Fibroblast of upper back skin (primary cell): Measurements from ENCODE around the gene PGLYRP1.

Experiments used
- DNase-seq: peaks from one replicate; pipeline ENCODE4 v3.0.0-alpha.2; 2013

PGLYRP1 gene

DNA sequence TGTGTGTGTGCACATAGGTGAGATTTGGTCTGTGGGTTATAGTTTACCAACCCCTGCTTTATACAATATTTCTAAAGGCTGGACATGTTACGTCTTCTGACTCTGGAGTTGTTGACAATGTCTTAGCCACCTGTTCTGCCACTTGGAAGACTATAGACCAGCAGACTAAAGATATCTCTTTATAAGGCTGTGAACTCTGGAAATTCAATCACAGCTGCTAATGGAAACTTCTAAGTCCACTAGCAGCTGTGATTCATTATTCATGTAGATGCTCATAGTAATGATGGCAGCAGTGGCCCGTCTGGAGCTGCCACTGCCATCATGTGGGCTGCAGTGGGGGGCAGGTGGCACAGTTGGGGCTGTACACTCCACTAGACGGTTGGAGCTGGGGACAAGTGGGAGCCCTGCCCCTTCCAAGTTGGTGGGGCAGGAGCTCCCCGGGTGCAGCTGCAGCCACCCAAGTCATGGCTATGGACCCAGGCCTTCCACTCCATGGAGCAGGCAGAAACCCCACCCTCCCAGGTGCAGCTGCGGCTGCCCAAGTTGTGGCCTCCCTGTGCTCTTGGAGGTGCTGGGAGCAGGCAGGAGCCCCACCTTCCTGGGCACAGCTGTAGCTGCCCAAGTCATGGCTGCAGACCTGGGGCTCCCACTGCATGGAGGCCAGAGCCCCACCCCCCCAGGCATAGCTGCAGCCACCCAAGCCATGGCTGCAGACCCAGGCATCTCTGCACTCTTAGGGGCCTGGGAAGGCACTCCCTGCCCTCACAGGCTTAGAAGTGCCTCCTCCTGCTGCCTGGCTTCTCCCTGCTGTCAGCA is 9.1 kb upstream of the PGLYRP1 start:
- DNase-seq = no peak

DNA sequence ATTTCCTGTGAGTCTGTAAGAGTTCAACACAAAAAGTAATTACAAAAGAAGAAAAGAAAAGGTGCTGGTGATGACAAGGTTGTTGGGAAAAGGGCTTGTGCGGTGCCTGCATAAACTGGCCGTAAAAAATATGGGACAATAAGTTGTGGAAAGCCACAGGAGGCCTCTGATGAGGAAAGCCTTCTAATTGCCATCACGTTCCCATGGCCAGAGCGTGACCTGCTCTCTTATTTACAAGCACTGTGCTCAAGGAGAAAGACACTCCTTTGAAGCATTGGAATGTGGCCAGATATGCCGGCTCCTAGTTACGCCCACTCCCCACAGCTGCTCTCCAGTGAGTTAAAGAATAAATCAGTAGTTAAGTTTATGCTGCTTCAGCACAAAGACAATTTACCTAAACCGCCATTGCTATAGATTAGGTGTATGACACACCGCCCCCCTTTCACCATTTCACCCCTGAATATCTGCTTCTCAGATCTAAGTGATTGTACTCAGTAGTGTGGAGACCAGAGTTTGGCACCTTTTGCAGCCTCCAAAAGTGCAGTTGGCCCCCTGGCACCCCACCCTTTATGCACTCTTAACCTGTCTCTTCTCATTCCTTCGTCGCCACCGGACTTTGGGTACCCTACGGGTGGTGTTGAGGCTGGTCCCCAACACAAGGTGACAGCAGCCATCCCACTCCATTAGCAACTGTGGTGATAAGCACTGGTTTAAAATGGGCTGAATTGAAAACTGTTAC is 8.1 kb upstream of the PGLYRP1 start:
- no peak for DNase-seq

DNA sequence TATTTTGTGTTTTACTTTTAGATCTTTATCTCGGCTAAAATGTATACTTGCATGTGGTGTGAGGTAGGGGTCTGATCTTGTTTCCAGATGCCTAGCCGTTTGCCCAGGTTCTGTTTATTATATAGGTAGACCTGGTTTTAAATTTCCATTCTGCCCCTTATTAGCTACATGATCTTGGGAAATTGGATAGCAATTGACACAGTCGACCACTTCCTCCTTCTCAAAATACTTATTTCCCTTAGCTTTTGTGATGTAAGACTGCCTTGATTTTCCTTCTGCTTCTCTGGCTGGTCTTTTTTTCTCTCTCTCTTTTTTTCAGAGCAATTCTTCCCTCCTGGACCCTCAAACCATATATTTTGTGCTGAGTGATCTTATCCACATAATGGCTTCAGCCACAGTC is 3.0 kb upstream of the PGLYRP1 start:
- DNase-seq = no peak

DNA sequence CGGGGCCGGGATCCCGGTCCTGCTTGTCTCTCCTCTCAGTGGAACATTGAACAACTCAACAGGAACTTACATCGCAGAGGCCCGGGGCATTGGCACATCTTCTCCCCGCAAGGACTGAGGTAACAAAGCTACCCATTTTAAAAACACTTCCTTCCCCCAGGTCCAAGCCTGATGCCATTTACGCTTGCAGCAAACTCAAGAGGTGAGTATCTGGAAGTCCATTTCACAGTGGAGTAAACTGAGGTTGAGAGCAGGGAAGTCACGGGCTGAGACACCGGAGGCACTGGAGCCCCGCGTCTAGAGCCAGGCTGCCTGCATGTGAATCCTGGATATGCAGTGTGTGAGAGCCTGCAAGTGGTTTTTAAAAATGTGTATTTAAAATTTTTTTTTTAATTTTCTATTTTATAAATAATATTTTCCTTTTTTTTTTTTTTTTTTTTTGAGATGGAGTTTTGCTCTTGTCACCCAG is 492 bp upstream of the PGLYRP1 start:
- no peak for DNase-seq

DNA sequence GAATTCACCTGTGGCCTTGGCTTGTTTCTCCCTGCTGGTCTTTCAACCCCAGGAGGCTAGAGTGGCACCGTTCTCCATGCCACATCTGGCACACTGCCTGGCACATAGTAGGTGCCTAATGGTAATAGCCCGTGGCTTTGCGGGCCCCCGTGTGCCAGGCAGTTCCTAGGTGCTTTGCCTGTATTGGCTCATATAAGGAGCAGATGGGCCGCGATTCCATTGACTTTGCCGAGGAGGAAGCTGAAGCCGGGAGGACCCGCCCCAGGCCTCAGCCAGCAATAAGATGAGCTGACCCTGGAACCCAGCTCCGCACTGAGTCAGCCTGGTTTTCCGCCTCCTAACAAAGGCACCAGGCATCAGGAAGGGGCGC is 807 bp downstream of the PGLYRP1 start:
- no peak for DNase-seq

DNA sequence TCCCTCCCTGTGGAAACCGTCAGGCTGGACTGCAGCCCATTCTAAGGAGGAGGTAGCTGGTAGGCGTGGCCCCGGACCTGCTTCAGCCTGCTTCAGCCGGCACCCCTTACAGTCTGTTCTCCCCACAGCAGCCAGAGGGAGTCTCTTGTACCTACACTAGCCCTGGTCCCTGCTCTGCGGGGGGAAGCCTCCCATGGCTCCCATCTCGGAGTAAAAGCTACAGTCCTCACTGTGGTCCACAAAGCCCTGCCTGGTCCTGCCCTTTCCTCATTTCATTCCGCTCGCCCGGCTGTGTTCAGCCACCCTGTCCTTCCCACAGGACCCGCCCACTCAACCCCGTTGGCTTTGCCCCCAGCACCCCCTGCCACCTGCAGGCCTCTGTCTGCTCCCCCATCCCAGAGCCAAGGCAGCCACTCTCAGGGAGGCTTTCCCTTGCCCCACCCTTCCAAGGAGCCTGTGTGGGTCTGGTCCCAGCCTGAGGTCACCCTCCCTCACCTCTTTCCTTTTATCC is 1.3 kb downstream of the PGLYRP1 start:
- no peak for DNase-seq

DNA sequence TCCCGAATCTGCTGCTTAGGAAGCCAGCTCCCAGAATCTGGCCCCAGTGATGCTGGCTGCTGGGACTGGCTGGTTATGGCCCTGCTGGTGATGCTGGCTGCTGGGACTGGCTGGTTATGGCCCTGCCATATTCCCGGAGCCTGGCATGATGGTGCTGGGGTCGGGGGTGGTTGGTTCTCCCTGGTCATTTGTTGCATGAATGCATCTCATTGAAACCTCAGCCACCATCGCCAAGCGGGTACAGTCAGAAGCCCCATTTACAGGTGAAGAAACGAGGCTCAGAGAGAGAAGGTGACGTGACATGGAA is 2.1 kb downstream of the PGLYRP1 start:
- no peak for DNase-seq

DNA sequence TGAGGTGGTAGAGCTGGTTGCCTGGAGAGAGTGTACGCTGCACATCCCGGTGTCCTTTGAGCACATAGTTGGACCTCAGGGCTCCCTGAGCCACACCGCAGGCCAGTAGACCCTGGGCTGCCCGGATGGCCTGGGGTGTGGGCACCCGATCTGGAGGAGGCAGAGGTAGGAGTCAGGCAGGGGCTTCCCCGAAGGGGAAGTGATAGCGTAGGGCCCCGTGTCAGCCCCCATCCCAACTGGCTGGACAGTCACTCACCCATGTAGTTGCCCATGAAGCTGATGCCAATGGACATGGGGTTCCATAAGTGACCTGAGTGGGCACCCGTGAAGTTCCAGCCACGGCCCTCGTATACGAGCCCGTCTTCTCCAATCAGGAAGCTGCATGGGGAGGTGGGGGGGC is 3.6 kb downstream of the PGLYRP1 start:
- no peak for DNase-seq

DNA sequence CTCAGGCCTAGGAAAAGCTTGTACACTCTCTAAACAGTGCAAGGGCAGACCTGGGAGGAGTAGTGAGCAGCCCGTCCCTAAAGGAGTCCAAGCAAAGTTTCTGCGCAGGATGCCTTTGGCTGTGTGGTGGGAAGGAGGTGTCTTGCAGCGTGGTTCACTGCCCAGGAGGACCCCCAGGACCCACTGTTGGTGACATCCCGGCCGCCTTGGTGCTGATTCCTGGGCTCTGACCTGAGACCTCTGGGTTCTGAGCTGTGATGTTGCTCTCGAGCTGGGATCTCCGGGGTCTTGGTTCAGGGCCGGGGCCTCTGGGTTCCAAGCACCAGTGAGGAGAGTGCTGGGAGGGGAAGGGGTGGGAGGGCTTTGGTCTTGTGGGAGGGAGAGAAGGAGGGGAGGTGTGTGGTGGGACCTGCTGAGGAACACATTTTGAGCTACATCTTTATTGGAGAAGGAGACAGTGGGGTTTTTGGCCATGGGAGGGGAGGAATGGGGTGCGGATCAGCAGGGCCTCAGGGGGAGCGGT is 4.1 kb downstream of the PGLYRP1 start:
- no peak for DNase-seq

DNA sequence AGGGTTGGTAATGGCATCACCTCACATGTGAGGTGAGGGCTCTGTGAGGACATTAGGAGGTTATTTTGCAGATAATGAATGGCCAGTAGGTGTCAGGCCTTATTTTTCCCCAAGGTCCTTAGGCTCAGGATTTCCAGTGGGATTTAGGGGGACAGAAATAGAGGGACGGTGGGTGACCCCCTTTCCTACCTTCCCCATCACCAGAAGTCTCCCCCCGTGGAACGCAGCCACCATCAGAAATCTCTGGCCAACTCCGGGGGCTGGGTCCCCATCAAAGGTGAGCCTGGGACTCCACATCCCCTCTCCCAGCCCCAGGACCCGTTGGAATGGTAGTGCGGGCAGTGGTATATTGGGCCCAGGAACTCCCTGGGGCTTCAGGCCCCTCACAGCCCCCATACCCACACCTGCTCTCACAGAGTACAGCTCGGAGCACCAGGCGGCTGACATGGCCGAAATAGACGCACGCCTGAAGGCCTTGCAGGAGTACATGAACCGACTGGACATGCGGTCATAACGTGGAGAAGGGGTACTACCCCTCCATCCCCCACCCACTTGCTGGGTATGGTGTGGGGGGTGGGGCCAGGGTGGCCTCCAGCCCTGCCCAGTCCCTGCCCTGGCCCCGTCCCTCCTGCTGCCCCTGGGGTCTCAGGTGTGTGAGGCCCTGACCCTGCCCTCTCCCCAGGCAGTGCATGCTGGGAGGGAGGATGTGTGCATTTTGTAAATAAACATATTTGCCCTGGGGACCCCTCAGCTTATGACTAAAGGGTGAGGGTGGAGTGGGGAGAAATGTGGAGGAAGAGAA is 4.8 kb downstream of the PGLYRP1 start:
- no peak for DNase-seq

DNA sequence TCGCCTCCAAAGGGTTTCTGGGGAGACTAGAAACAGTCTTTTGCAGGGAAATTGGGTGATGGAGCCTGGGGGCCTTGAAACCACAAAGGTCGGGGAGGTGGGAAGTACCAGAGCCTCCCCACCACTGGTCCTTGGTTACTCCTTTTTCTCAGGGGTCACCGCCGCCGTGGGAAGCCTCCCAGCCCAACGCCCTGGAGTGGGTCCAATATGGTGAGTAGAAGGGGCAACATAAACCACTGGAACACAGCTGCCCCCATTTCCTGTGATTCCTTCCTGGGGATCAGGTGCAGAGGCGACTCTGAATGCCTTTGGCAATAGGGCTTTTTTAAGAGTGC is 5.8 kb downstream of the PGLYRP1 start:
- no peak for DNase-seq

DNA sequence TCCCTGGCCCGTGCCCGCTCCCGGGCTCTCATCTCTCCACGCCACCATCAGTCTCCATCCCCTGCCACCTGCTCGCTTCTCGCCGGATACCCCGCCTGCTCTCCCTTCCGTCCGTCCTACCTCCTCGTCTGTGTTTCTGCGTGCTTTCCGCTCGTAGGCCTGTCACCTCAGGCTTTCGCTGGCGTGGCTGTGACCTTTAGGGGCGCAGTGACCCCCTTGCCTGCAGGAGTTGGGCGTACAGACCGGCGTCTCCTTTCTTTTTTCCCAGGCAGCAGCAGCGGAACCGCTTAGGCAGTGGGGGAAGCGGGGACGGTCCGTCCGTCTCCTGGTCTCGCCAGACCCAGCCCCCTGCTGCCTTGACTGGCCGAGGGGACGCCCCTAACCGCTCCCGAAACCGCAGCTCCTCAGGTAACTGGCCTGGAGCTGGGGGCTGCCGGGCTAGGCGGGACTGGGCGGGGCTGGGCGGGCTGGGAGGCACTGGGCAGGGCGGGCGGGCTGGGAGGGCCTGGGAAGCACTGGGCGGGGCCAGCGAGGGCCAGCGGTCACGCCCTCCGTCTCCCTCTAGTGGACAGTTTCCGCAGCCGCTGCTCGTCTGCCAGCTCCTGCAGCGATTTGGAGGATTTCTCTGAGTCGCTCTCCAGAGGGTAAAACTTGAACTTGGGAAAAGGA is 6.3 kb downstream of the PGLYRP1 start:
- peak; percentile 68 for DNase-seq

DNA sequence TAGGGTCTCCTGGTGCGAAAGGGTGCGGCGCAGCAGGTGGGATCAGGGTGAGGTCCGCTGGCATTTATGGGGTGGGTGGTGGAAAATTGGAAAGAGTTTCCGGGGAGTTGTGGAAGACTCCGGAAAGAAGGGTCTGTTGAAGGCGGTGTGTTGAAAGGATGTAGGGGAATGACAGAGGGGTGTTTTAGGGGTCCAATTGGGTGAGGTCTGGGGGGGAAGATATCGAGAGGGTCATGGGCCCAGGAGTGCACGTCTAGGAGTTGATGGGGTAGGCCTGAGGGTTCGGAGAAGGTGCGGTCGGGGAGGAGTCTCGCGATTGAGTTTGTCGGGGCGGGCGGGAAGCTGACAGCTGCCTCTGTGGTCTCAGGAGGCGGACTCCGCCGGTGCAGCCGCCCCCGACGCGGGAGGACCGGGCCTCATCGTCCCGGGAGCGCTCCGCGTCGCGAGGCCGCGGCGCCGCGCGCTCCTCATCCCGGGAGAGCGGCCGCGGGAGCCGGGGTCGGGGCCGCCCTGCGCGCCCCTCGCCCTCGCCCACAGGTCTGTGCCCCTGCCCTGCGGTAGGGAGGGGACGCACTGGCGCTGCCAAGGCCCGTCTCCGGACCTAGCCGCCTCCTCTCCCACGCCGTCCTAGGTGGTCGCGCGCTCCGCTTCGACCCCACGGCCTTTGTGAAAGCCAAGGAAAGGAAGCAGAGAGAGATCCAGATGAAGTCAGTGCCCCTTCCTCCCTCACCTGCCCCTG is 7.0 kb downstream of the PGLYRP1 start:
- no peak for DNase-seq

DNA sequence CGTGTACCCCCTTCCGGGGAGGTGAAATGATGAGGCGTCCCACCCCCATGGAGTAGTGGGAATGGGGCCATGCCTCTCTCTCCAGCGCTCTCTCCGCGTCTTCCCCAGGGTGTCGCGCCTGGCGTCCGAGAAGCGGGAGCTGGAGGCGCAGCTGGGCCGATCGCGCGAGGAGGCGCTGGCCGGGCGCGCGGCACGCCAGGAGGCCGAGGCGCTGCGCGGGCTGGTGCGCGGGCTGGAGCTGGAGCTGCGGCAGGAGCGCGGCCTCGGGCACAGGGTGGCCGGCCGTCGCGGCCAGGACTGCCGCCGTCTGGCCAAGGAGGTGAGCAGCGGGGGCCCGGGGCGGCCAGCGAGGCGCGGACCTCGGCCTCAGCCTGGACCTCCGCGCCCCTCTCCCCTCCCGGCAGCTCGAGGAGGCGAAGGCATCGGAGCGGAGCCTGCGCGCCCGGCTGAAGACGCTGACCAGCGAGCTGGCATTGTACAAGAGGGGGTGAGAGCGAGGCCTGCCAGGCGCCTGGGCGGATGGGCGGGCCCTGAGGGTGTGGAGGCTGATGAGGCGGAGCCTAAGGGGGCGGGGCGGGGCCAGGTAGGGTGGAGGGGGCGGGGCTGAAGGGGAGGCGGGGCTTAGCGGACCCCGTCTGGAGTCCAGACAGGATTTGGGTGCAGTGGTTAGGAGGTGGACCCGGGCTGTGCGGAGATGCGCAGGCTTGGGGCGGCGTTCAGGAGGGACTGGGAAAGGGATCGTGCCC is 7.7 kb downstream of the PGLYRP1 start:
- DNase-seq = no peak

DNA sequence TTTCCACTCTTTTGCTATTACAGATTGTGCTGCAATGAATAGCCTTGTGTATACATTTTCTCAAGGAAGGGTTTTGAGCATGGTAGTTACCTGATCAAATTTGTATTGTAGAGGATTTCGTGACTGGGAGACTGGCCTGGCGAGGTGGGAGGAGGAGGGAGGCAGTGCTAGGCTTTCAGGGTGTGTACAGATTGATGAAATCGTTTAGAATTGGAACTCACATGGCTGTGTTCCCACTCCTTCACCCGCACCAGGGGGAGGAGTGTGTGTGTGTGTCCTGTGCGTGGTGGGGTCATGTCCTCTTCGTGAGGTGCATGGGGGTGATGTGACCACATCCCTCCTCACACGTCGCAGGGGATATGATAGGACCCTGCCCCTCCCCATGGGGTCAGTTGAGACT is 8.3 kb downstream of the PGLYRP1 start:
- DNase-seq = no peak

DNA sequence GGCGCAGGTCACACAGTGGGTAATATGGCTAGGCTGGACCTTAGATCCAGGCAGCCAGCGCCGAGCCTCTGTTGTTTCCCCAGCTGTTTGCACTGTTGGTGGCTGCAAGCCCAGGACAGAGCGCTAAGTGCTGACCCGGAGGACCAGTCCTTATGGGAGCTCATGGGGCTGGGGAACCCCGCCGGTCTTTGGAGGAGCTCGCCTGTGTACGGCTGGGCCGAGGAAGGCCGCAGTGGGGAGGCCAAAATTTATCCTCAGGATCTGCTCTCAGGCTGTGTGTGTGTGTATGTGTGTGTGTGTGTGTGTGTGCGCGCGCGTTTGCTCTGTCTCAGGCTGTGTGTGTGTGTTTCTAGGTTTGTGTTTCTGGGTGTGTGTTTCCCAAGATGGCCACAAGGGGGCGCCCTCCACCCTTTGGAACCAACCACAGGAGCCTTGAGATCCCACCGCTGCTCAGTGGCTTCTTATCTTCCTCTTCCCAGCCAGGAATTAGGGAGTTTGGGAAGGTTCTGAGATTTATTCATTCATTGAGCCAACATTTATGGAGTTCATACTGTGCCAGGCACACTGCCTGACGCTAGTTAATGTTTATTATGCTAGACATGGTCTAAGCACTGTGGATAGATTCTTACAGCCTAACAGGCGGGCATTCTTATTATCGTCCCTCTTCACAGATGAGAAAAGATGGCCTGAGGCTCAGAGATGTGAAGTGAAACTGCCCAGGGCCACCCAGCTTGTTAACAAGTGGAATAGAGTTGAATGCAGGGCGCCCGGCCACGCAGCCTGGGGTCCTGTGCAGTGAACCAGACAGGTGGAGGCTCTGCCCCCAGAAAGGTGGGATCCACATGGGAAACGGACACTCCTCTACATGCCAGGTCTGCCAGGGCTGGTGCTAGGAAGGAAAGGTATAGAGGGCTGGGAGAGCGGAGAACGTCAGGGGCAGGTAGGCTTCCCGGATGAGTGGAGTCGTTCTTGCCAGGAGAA is 13.0 kb downstream of the PGLYRP1 start:
- peak; percentile 63 for DNase-seq

DNA sequence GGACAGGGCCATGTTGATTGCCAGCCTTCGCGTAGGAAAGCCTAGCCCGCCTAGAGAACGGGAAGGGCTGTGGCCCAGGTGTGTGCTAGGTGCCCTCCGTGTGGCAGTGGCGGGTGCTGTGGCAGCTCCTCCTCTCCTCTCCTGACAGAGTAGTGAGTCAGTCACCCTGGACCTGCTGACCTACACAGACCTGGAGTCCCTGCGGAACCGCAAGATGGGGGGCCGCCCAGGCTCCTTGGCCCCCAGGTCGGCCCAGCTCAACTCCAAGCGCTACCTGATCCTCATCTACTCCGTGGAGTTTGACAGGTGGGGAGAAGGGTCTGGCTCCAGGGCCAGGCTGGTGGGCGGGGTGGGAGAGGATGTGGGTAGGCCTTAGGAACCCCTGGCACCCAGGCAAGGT is 16.4 kb downstream of the PGLYRP1 start:
- no peak for DNase-seq

DNA sequence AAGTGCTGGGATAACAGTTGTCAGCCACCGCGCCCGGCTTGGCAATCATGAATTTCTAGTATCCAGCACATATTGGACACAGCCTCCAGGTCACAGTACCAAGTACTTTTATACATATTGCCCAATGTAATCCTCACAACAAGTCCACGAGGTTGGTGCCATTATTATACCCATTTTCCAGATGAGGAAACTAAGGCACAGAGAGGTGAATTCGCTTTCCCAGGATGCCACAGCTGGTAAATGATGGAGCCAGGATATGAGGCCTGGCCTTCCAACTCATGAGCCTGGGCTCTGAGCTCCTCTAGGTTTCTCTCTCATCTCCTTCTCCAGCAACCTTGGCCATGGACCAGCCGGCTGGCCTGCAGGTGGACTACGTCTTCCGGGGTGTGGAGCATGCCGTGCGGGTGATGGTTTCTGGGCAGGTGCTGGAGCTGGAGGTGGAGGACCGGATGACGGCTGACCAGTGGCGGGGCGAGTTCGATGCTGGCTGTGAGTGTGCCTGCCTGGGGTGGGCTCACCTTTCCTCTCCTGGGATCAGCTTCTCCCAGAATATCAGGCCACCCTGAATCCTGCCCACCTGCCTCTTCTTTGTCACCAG is 20.1 kb downstream of the PGLYRP1 start:
- DNase-seq = no peak

DNA sequence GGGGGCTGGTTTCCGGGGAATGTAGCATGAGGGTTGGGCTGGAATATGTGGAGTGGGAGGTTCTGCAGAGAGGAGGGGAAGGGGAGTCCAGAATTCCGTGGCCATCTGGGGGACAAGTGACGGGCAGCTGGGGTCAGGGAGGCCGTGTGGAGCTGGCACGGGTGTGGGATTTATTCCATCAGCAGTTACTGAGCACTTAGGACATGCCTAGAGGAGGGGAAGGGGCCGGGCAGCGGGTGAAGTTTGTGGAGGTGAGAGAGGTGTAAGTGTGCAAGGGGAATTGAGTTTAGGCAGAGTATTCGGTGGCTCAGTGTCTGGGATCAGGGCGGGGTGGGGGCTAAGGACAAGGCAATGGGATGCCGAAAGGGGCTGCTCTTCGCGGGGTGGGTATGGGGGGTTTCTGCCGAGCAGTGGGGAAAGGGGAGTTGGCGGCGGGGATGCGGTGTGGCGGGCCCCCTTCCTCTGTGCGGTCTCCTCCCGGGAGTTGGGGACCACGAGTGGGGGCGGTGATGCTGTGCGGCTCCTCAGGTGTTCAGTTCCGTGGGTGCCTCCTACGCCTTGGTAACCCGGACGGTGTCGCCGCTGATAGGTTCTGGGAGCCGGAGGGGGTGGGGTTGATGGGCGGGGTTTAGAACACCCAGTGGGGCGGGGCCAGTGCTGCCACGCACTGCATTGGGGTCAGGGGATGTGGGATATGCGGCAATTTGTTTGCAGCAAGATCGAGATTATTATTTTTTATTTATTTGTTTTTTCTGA is 22.2 kb downstream of the PGLYRP1 start:
- DNase-seq = no peak
